ENCODE measurements around the gene ZNF580. TPM values are rescaled to one million over a fixed set of nuclear protein-coding genes. Genes with fewer than 3 reads are reported as not detected.

The ZNF580 gene
- total RNA-seq, 6 donors from 2014 or later, result 28.1 to 84.1 (median 38.0) TPM

DNA sequence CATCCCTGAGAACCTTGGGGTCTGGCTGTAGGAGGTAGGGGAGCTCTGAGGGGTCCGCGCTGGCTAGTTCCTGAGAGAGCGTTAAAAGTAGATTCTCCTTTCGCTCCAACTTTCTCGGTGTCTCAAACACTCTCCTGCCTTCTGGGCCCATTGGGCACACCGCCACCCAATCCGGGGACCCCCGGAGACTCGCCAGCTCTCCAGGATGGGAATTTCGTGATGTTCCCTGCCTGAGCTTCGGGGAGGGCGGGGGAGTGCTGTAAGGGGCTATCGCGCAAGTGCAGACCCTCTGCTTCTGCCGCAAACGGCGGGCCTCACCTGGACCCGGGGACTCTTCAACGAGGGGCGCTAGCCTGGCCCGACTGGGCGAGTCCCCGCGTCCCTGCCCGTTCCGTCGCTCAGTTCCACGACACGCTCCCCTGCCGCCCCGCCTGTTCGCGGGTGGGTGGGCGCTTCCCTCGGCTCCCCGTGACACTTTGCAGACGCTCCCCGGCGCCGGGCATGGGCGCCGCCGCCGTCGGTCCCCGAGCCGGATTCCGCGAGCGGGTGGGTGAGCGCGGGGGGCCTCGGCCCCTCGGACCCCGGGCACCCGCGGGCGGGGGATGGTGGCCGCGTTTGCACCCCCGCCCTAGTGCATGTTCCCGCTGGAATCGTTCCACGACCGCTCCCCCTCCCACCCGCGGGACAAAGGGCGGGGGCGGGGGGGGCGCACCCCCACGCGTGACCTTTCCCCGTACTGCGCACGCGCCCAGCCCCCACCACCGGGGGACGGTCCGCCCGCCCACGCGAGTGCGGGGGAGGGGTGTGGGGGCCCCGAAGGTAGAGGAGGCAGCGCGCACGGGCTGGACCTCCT is 7.2 kb downstream of the ZNF580 start, which contains the start of gene CCDC106:
CCDC106 (plus strand) TSS at position 481 of the 853 bp plus-strand sequence. CDS start 835 bp downstream, outside the sequence.
- DNase-seq (peak; percentile 62 to 93), ATAC-seq (ENCODE audit: low FRiP score in 2 of 2) (peak; percentile 31 to 79)
- H3K27ac ChIP-seq, result peak within 1 kb of the TSS; percentile 57 to 89 (median 85)
- H3K4me1 ChIP-seq, result peaks cover 36 to 59% (median 38%) of the 10 kb centered on the region in 4 donors
- 2% methylated on average over 19 to 32 of the region's 87 CpGs for WGBS, 2 donors
- no peaks in the 10 kb centered on the region for H3K27me3 ChIP-seq
- no peaks in the 10 kb centered on the region for H3K9me3 ChIP-seq
- TF ChIP-seq EP300 (IDR thresholded peaks at IDR 0.05) (no peak), POLR2AphosphoS5 (IDR thresholded peaks at IDR 0.05) (peak in 1 of 2 donors; percentile 26), POLR2A (IDR thresholded peaks at IDR 0.05) (peak in 1 of 4 donors; percentile 28), CTCF (IDR thresholded peaks at IDR 0.05) (peak in 1 of 6 experiments; percentile 24)
- H3K4me3 ChIP-seq, result peak within 1 kb of the TSS; percentile 52 to 96 (median 84)
- H3K36me3 ChIP-seq, result peaks cover 5 to 24% (median 8%) of the 10 kb centered on the region in 4 donors

GRCh38 chr19:55648585-55649267 is 7.9 kb downstream of the ZNF580 start:
- Histone ChIP-seq H3K36me3 (peaks cover 5 to 24% (median 8%) of the 10 kb centered on the region in 4 donors), H3K27me3 (no peaks in the 10 kb centered on the region), H3K9me3 (no peaks in the 10 kb centered on the region), H3K27ac (peak overlapping the region; percentile 57 to 89 (median 85)), H3K4me1 (peaks cover 33 to 58% (median 39%) of the 10 kb centered on the region in 4 donors), H3K4me3 (peak overlapping the region; percentile 52 to 96 (median 84))
- ATAC-seq (ENCODE audit: low FRiP score in 2 of 2) (no peak), DNase-seq (no peak)
- no peak for TF ChIP-seq EP300 (IDR thresholded peaks at IDR 0.05)
- WGBS, 2 donors, result 5 to 46% methylated on average over 4 to 15 of the region's 25 CpGs

GRCh38 chr19:55649268-55650125 is 8.7 kb downstream of the ZNF580 start:
- ATAC-seq (ENCODE audit: low FRiP score in 2 of 2) (no peak), DNase-seq (no peak)
- Histone ChIP-seq H3K27me3 (no peaks in the 10 kb centered on the region), H3K27ac (peak overlapping the region; percentile 57 to 89 (median 85)), H3K4me3 (peak overlapping the region in 3 of 4 donors; percentile 83 to 96 (median 85)), H3K9me3 (no peaks in the 10 kb centered on the region), H3K36me3 (peaks cover 5 to 24% (median 8%) of the 10 kb centered on the region in 4 donors), H3K4me1 (peaks cover 28 to 50% (median 32%) of the 10 kb centered on the region in 4 donors)
- TF ChIP-seq CTCF (IDR thresholded peaks at IDR 0.05) (no peak), EP300 (IDR thresholded peaks at IDR 0.05) (no peak)
- 85 to 98% methylated on average over 4 to 17 of the region's 17 CpGs for WGBS, 2 donors

GRCh38 chr19:55650126-55650557 is 9.3 kb downstream of the ZNF580 start:
- DNase-seq, result no peak
- Histone ChIP-seq H3K36me3 (peaks cover 1 to 18% (median 2%) of the 10 kb centered on the region in 4 donors), H3K27me3 (no peaks in the 10 kb centered on the region), H3K9me3 (no peaks in the 10 kb centered on the region), H3K4me3 (no peak overlapping the region), H3K27ac (no peak overlapping the region), H3K4me1 (peaks cover 24 to 44% (median 29%) of the 10 kb centered on the region in 4 donors)
- no peak for ATAC-seq (ENCODE audit: low FRiP score in 2 of 2)
- 93 to 98% methylated on average over 4 of the region's 4 CpGs for WGBS, 2 donors
- no peak for TF ChIP-seq EP300 (IDR thresholded peaks at IDR 0.05)
- TF ChIP-seq POLR2AphosphoS5 (IDR thresholded peaks at IDR 0.05), result no peak
- no peak for TF ChIP-seq POLR2A (IDR thresholded peaks at IDR 0.05)
- TF ChIP-seq CTCF (IDR thresholded peaks at IDR 0.05), result no peak

All from upper lobe of left lung (tissue), 6 donors.